Fibroblast of lung (primary cell): Measurements from ENCODE around the gene ADGRL2.

Experiments
- EZH2 ChIP-seq: IDR thresholded peaks from 2 replicates; pipeline ENCODE4 v1.5.1; 2012; ENCODE audit warnings: low read length, control low read depth, mild to moderate bottlenecking; ENCODE audit errors: missing control alignments
- TF ChIP-seq, protein P1 (sequence below), 2 donors: IDR thresholded peaks in 1 of 2; conservative IDR thresholded peaks in 1 of 2; 1 replicate in 1 of 2; 2 replicates in 1 of 2; pipeline ENCODE4 v1.5.1; 2011 to 2012; ENCODE audit warnings: low read length in 2 of 2, control low read depth in 1 of 2, inconsistent platforms in 1 of 2, low read depth in 1 of 2, mild to moderate bottlenecking in 1 of 2

DNA sequence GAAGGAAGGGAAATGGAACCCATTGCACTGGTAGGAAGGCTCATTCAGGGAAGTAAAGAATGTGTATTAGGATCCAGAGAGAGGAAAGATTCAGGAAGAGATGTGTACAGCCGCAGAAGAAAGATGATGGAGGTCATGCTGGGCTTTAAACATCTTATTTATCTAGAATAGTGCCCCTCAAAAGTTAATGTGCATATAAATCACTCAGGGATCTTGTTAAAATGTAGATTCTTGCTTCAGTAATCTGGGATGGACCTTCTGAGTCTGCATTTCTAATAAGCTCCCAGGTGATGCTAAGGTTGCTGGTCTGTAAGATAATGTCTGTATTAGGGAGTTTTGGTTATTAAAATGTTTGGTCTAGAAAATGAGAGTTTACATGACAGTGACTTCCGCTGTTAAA lies 46.3 kb downstream of the ADGRL2 start:
- TF ChIP-seq, protein P1, sequence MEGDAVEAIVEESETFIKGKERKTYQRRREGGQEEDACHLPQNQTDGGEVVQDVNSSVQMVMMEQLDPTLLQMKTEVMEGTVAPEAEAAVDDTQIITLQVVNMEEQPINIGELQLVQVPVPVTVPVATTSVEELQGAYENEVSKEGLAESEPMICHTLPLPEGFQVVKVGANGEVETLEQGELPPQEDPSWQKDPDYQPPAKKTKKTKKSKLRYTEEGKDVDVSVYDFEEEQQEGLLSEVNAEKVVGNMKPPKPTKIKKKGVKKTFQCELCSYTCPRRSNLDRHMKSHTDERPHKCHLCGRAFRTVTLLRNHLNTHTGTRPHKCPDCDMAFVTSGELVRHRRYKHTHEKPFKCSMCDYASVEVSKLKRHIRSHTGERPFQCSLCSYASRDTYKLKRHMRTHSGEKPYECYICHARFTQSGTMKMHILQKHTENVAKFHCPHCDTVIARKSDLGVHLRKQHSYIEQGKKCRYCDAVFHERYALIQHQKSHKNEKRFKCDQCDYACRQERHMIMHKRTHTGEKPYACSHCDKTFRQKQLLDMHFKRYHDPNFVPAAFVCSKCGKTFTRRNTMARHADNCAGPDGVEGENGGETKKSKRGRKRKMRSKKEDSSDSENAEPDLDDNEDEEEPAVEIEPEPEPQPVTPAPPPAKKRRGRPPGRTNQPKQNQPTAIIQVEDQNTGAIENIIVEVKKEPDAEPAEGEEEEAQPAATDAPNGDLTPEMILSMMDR (conservative IDR thresholded peaks at IDR 0.05 in 1 of 2, IDR thresholded peaks at IDR 0.05 in 1 of 2; ENCODE audit: low read depth in 1 of 2, low read length in 2 of 2), result no peak
- no peak for TF ChIP-seq EZH2
